HT1080 (cell line): ENCODE results near the gene TFCP2L1. TPM values are rescaled to one million over a fixed set of nuclear protein-coding genes. Genes with fewer than 3 reads are reported as not detected.

Experiments
- DNase-seq: peaks from one replicate; pipeline ENCODE4 v3.0.0-alpha.2; 2015; ENCODE audit warnings: low read depth
- total RNA-seq: library from RNA; depleted of rRNA; stranded (reverse); fragments of >200 nt; shearing (Covaris generic); gene quantifications from 2 replicates; pipeline ENCODE4 v1.2.3, GENCODE V29; 2014

TFCP2L1 gene
- total RNA-seq, 1 experiment from 2014 or later = 0.10 TPM

- DNase-seq = no peak
These were observed 85.0 kb downstream of the TFCP2L1 start for GRCh38 chr2:121200011-121200347.

GRCh38 chr2:121199281-121200010 lies 85.6 kb downstream of the TFCP2L1 start:
- DNase-seq = no peak

GRCh38 chr2:121197369-121198091 lies 87.5 kb downstream of the TFCP2L1 start:
- peak; percentile 66 for DNase-seq

GRCh38 chr2:121196849-121197155 lies 88.2 kb downstream of the TFCP2L1 start:
- DNase-seq = no peak

GRCh38 chr2:121196132-121196848 lies 88.7 kb downstream of the TFCP2L1 start:
- no peak for DNase-seq

- no peak for DNase-seq
These were observed 90.0 kb downstream of the TFCP2L1 start for GRCh38 chr2:121195036-121195435.

- no peak for DNase-seq
These were observed 90.4 kb downstream of the TFCP2L1 start for GRCh38 chr2:121194626-121195025.

GRCh38 chr2:121193185-121193584 lies 91.8 kb downstream of the TFCP2L1 start:
- no peak for DNase-seq

GRCh38 chr2:121192576-121192975 lies 92.4 kb downstream of the TFCP2L1 start:
- DNase-seq = no peak

GRCh38 chr2:121191191-121192170 lies 93.5 kb downstream of the TFCP2L1 start:
- DNase-seq = no peak

GRCh38 chr2:121189661-121190381 lies 95.2 kb downstream of the TFCP2L1 start:
- DNase-seq = no peak

GRCh38 chr2:121189011-121189410 lies 96.0 kb downstream of the TFCP2L1 start:
- DNase-seq = no peak

- no peak for DNase-seq
These were observed 97.0 kb downstream of the TFCP2L1 start for GRCh38 chr2:121187982-121188411.

- DNase-seq = no peak
These were observed 97.5 kb downstream of the TFCP2L1 start for GRCh38 chr2:121187351-121187981.

GRCh38 chr2:121186261-121186660 lies 98.7 kb downstream of the TFCP2L1 start:
- no peak for DNase-seq

- DNase-seq = peak; percentile 81
These were observed 99.4 kb downstream of the TFCP2L1 start for GRCh38 chr2:121185571-121186074.

- DNase-seq = no peak
These were observed 99.9 kb downstream of the TFCP2L1 start for GRCh38 chr2:121185111-121185510.

- DNase-seq = no peak
These were observed 100.6 kb downstream of the TFCP2L1 start for GRCh38 chr2:121184248-121184862.

- no peak for DNase-seq
These were observed 102.5 kb downstream of the TFCP2L1 start for GRCh38 chr2:121182520-121182919.
